Measurements from ENCODE around the gene ZIC5. TPM values are rescaled to one million over a fixed set of nuclear protein-coding genes. Genes with fewer than 3 reads are reported as not detected.

ZIC5 gene
- total and polyA plus RNA-seq, 2 of the 4 experiments (the other 2 are of a cell fraction), result not detected

- H3K4ac ChIP-seq (ENCODE audit: low read depth, low read length), result no peak overlapping the region
- no TSS peak for BruUV-seq (replicated peaks)
- CTCF ChIA-PET, result no interaction called here
Measured at GRCh38 chr13:99960663-99961311, 10.8 kb downstream of the ZIC5 start.

More at GRCh38 chr13:99960663-99961311, 10.8 kb downstream of the ZIC5 start:
- ATAC-seq (ENCODE audit: low read depth), result no peak
- H3K9me3 ChIP-seq (ENCODE audit: control insufficient read depth, insufficient read depth, low read length), result peaks cover 12% of the 10 kb centered on the region; the same call in 1 of the 2 replicates
- H3K36me3 ChIP-seq (ENCODE audit: control insufficient read depth, insufficient read depth, low read length), result no peaks in the 10 kb centered on the region
- no peaks in the 10 kb centered on the region for H3K79me1 ChIP-seq (ENCODE audit: low read depth in 1 of 2, low read length in 2 of 2)
- H4K20me1 ChIP-seq (ENCODE audit: insufficient read depth, low read length), result no peaks in the 10 kb centered on the region
- no peak for TF ChIP-seq CEBPB (IDR thresholded peaks at IDR 0.05; ENCODE audit: low read depth, low read length)
- no peak for TF ChIP-seq POLR2A (IDR thresholded peaks at IDR 0.05; ENCODE audit: low read depth, low read length)
- TF ChIP-seq BHLHE40 (IDR thresholded peaks at IDR 0.05; ENCODE audit: low read depth, low read length), result no peak
- TF ChIP-seq ELK1 (IDR thresholded peaks at IDR 0.05; ENCODE audit: borderline replicate concordance, low read depth, low read length), result no peak
- TF ChIP-seq MAZ (IDR thresholded peaks at IDR 0.05; ENCODE audit: borderline replicate concordance, low read depth, low read length), result no peak
- TF ChIP-seq CHD1 (IDR thresholded peaks at IDR 0.05; ENCODE audit: low read depth, low read length), result no peak
- no peak for TF ChIP-seq RCOR1 (IDR thresholded peaks at IDR 0.05; ENCODE audit: insufficient replicate concordance, low read length)
- no peak for TF ChIP-seq MAFK (IDR thresholded peaks at IDR 0.05; ENCODE audit: low read depth, low read length)
- no peak for TF ChIP-seq FOS (IDR thresholded peaks at IDR 0.05; ENCODE audit: low read depth, low read length)
- no peak for TF ChIP-seq RAD21 (IDR thresholded peaks at IDR 0.05; ENCODE audit: low read length)
- TF ChIP-seq NFE2L2 (IDR thresholded peaks at IDR 0.05; ENCODE audit: low read depth, low read length), result no peak
- no peak for TF ChIP-seq RFX5 (IDR thresholded peaks at IDR 0.05; ENCODE audit: low read depth, low read length)
- no peak for TF ChIP-seq SMC3 (IDR thresholded peaks at IDR 0.05; ENCODE audit: low read depth, low read length)
- TF ChIP-seq CTCF (conservative IDR thresholded peaks at IDR 0.05; ENCODE audit: low read depth, low read length), result no peak
- TF ChIP-seq USF2 (IDR thresholded peaks at IDR 0.05; ENCODE audit: low read depth, low read length), result no peak
- TF ChIP-seq MXI1 (IDR thresholded peaks at IDR 0.05; ENCODE audit: borderline replicate concordance, low read depth, low read length), result no peak
- H3K4me2 ChIP-seq (ENCODE audit: low read depth, low read length), result no peak overlapping the region
- no peak overlapping the region for H3K27ac ChIP-seq (ENCODE audit: insufficient read depth, low read length)
- H3K4me3 ChIP-seq (ENCODE audit: insufficient read depth, low read depth, low read length), result no peak overlapping the region
- H3K14ac ChIP-seq (replicated peaks; ENCODE audit: low read depth, low read length), result no peak overlapping the region
- in situ Hi-C loops (cut with MboI; ENCODE audit: low sequenced_read_pairs) (no loop called here), intact Hi-C loops (cut with micrococcal nuclease) (no loop called here), dilution Hi-C loops (cut with HindIII; ENCODE audit: low sequenced_read_pairs, unreplicated experiment) (no loop called here)
- no peak overlapping the region for H2BK20ac ChIP-seq (ENCODE audit: low read depth, low read length)
- H2AK5ac ChIP-seq (ENCODE audit: low read depth, low read length), result no peak overlapping the region
- H2BK120ac ChIP-seq (ENCODE audit: low read depth, low read length), result no peak overlapping the region
- H4K5ac ChIP-seq (ENCODE audit: low read depth, low read length), result no peak overlapping the region
- no peak overlapping the region for H3K18ac ChIP-seq (ENCODE audit: low read depth, low read length)
- WGBS, 2 experiments (ENCODE audit: extremely low coverage in 2 of 2, insufficient read length in 1 of 2), result 0% methylated on average over 4 of the region's 13 CpGs; no CpG with 5 or more reads in 1 of the 2 experiments
- H3K56ac ChIP-seq (ENCODE audit: extremely low read depth, insufficient read depth, low read length), result no peak overlapping the region
- H2BK15ac ChIP-seq (ENCODE audit: low read depth, low read length), result no peak overlapping the region
- no peaks in the 10 kb centered on the region for H3K4me1 ChIP-seq (ENCODE audit: control insufficient read depth, insufficient read depth, low read length)
- no peak overlapping the region for H3K9ac ChIP-seq (ENCODE audit: low read depth, low read length)
- H3K23ac ChIP-seq (ENCODE audit: low read depth, low read length), result no peak overlapping the region
- no peak overlapping the region for H4K91ac ChIP-seq (ENCODE audit: insufficient read depth, low read depth, low read length)
- H4K8ac ChIP-seq (ENCODE audit: low read depth in 2 of 2, low read length in 2 of 2), result no peak overlapping the region
- H3K9me1 ChIP-seq (ENCODE audit: insufficient read depth, low read length), result no peaks in the 10 kb centered on the region
- no peak overlapping the region for H2BK5ac ChIP-seq (ENCODE audit: low read depth, low read length, poor library complexity, severe bottlenecking)
- no peak overlapping the region for H2AK9ac ChIP-seq (replicated peaks; ENCODE audit: low read depth, low read length, poor library complexity)
- peaks cover 80% of the 10 kb centered on the region for H3K27me3 ChIP-seq (ENCODE audit: control insufficient read depth, insufficient read depth, low read length)
- H2AFZ ChIP-seq (replicated peaks; ENCODE audit: low read length, poor library complexity), result no peak overlapping the region
- POLR2A ChIA-PET (ENCODE audit: unreplicated experiment), result no interaction called here
- no peak for DNase-seq
